HEK293 (cell line): ENCODE data around the gene SULT2B1.

Source experiments
- CTCF ChIA-PET: fragments of 350-600 bp; formaldehyde crosslinking; extraction: SDS; loops from one replicate; lab custom pipeline; 2021; ENCODE audit warnings: antibody characterized with exemption; lab: Yijun Ruan, JAX
- POLR2A ChIA-PET: fragments of 300-600 bp; formaldehyde crosslinking; extraction: SDS; loops from one replicate; lab custom pipeline; 2020; ENCODE audit warnings: antibody characterized with exemption, inconsistent platforms; lab: Yijun Ruan, JAX
- H3K27ac ChIP-seq: fragments of 200-500 bp; sonication (Bioruptor generic); 2 replicates; pipeline ENCODE4 v1.5.1; 2014; ENCODE audit warnings: low read depth, low read length, control low read depth, inconsistent platforms; ENCODE audit errors: extremely low read depth
- H3K36me3 ChIP-seq, 2 experiments: fragments of 200-500 bp in 1 of 2; sonication (Bioruptor generic) in 1 of 2; 1 replicate in 1 of 2; 2 replicates in 1 of 2; pipeline ENCODE4 v1.5.1; 2014 to 2017; ENCODE audit warnings: inconsistent platforms in 2 of 2, low read length in 2 of 2; ENCODE audit not compliant: control insufficient read depth in 2 of 2, insufficient read depth in 1 of 2
- H3K4me1 ChIP-seq: fragments of 200-500 bp; sonication (Bioruptor generic); 2 replicates; pipeline ENCODE4 v1.5.1; 2014; ENCODE audit warnings: mild to moderate bottlenecking, low read length, inconsistent platforms; ENCODE audit not compliant: control insufficient read depth, insufficient read depth
- H3K4me3 ChIP-seq: 2 replicates; pipeline ENCODE4 v1.5.1; 2011; ENCODE audit warnings: low read depth, mild to moderate bottlenecking, control low read depth, low read length, moderate library complexity
- H3K9me3 ChIP-seq: fragments of 200-500 bp; sonication (Bioruptor generic); 2 replicates; pipeline ENCODE4 v1.5.1; 2014; ENCODE audit warnings: low read depth, low read length, inconsistent platforms; ENCODE audit not compliant: control insufficient read depth, insufficient read depth
- BCL11A ChIP-seq: fragments of 450-650 bp; formaldehyde crosslinking; IDR thresholded peaks from 2 replicates; pipeline ENCODE4 v1.5.1; 2016; ENCODE audit warnings: low read depth, missing biosample characterization, missing genetic modification characterization
- GFI1B ChIP-seq: fragments of 450-650 bp; formaldehyde crosslinking; IDR thresholded peaks from 2 replicates; pipeline ENCODE4 v1.5.1; 2016; ENCODE audit warnings: missing biosample characterization, missing genetic modification characterization
- KLF9 ChIP-seq: fragments of 450-650 bp; formaldehyde crosslinking; IDR thresholded peaks from 2 replicates; pipeline ENCODE4 v1.5.1; 2016; ENCODE audit warnings: missing biosample characterization, missing genetic modification characterization, low read depth
- MYNN ChIP-seq: fragments of 450-650 bp; formaldehyde crosslinking; IDR thresholded peaks from 2 replicates; pipeline ENCODE4 v1.5.1; 2016; ENCODE audit warnings: missing biosample characterization, missing genetic modification characterization, borderline replicate concordance
- PRDM6 ChIP-seq: fragments of 450-650 bp; formaldehyde crosslinking; IDR thresholded peaks from 2 replicates; pipeline ENCODE4 v1.5.1; 2017; ENCODE audit warnings: missing biosample characterization, missing genetic modification characterization
- SP3 ChIP-seq: fragments of 450-650 bp; formaldehyde crosslinking; IDR thresholded peaks from 2 replicates; pipeline ENCODE4 v1.5.1; 2016; ENCODE audit warnings: missing biosample characterization, missing genetic modification characterization
- SP7 ChIP-seq: fragments of 450-650 bp; formaldehyde crosslinking; IDR thresholded peaks from 2 replicates; pipeline ENCODE4 v1.5.1; 2016; ENCODE audit warnings: missing biosample characterization, missing genetic modification characterization
- ZBTB48 ChIP-seq: fragments of 450-650 bp; formaldehyde crosslinking; IDR thresholded peaks from 2 replicates; pipeline ENCODE4 v1.5.1; 2016; ENCODE audit warnings: missing biosample characterization, missing genetic modification characterization
- ZFHX2 ChIP-seq: fragments of 450-650 bp; formaldehyde crosslinking; conservative IDR thresholded peaks from 2 replicates; pipeline ENCODE4 v1.5.1; 2016; ENCODE audit warnings: missing biosample characterization, missing genetic modification characterization
- ZNF16 ChIP-seq: fragments of 450-650 bp; formaldehyde crosslinking; IDR thresholded peaks from 2 replicates; pipeline ENCODE4 v1.5.1; 2016; ENCODE audit warnings: low read depth, missing biosample characterization, missing genetic modification characterization
- ZNF169 ChIP-seq: fragments of 450-650 bp; formaldehyde crosslinking; IDR thresholded peaks from 2 replicates; pipeline ENCODE4 v1.5.1; 2016; ENCODE audit warnings: missing biosample characterization, missing genetic modification characterization
- ZNF175 ChIP-seq: fragments of 450-650 bp; formaldehyde crosslinking; IDR thresholded peaks from 2 replicates; pipeline ENCODE4 v1.5.1; 2016; ENCODE audit warnings: missing biosample characterization, missing genetic modification characterization
- ZNF2 ChIP-seq: fragments of 450-650 bp; formaldehyde crosslinking; IDR thresholded peaks from 2 replicates; pipeline ENCODE4 v1.5.1; 2016; ENCODE audit warnings: missing biosample characterization, missing genetic modification characterization
- ZNF214 ChIP-seq: fragments of 450-650 bp; formaldehyde crosslinking; IDR thresholded peaks from 2 replicates; pipeline ENCODE4 v1.5.1; 2017; ENCODE audit warnings: missing biosample characterization, mild to moderate bottlenecking, missing genetic modification characterization, borderline replicate concordance
- ZNF239 ChIP-seq: fragments of 450-650 bp; formaldehyde crosslinking; IDR thresholded peaks from 2 replicates; pipeline ENCODE4 v1.5.1; 2016; ENCODE audit warnings: missing biosample characterization, missing genetic modification characterization
- ZNF248 ChIP-seq: fragments of 450-650 bp; formaldehyde crosslinking; IDR thresholded peaks from 2 replicates; pipeline ENCODE4 v1.5.1; 2017; ENCODE audit warnings: missing biosample characterization, missing genetic modification characterization
- ZNF280D ChIP-seq: fragments of 450-650 bp; formaldehyde crosslinking; IDR thresholded peaks from 2 replicates; pipeline ENCODE4 v1.5.1; 2016; ENCODE audit warnings: missing biosample characterization, missing genetic modification characterization
- ZNF324 ChIP-seq: fragments of 450-650 bp; formaldehyde crosslinking; IDR thresholded peaks from 2 replicates; pipeline ENCODE4 v1.5.1; 2016; ENCODE audit warnings: missing biosample characterization, missing genetic modification characterization
- ZNF335 ChIP-seq: fragments of 450-650 bp; formaldehyde crosslinking; conservative IDR thresholded peaks from 2 replicates; pipeline ENCODE4 v1.5.1; 2016; ENCODE audit warnings: missing biosample characterization, missing genetic modification characterization
- ZNF510 ChIP-seq: fragments of 450-650 bp; formaldehyde crosslinking; IDR thresholded peaks from 2 replicates; pipeline ENCODE4 v1.5.1; 2018; ENCODE audit warnings: mild to moderate bottlenecking, missing genetic modification characterization, missing biosample characterization; ENCODE audit not compliant: insufficient replicate concordance
- ZNF530 ChIP-seq: fragments of 450-650 bp; formaldehyde crosslinking; IDR thresholded peaks from 2 replicates; pipeline ENCODE4 v1.5.1; 2016; ENCODE audit warnings: low read depth, missing biosample characterization, missing genetic modification characterization
- ZNF600 ChIP-seq: fragments of 450-650 bp; formaldehyde crosslinking; IDR thresholded peaks from 2 replicates; pipeline ENCODE4 v1.5.1; 2016; ENCODE audit warnings: missing biosample characterization, missing genetic modification characterization
- ZNF623 ChIP-seq: fragments of 450-650 bp; formaldehyde crosslinking; IDR thresholded peaks from 2 replicates; pipeline ENCODE4 v1.5.1; 2016; ENCODE audit warnings: missing biosample characterization, missing genetic modification characterization
- ZNF626 ChIP-seq: fragments of 450-650 bp; sonication (Bioruptor Pico); formaldehyde crosslinking; IDR thresholded peaks from 2 replicates; pipeline ENCODE4 v1.5.1; 2018; ENCODE audit warnings: missing biosample characterization, missing genetic modification characterization, inconsistent platforms
- ZNF629 ChIP-seq: fragments of 450-650 bp; formaldehyde crosslinking; IDR thresholded peaks from 2 replicates; pipeline ENCODE4 v1.5.1; 2017; ENCODE audit warnings: missing biosample characterization, missing genetic modification characterization
- ZNF677 ChIP-seq: fragments of 450-650 bp; IDR thresholded peaks from 2 replicates; pipeline ENCODE4 v1.5.0; 2018; ENCODE audit warnings: missing biosample characterization, mild to moderate bottlenecking, missing genetic modification characterization, moderate library complexity
- ZNF777 ChIP-seq: fragments of 450-650 bp; formaldehyde crosslinking; IDR thresholded peaks from 2 replicates; pipeline ENCODE4 v1.5.1; 2017; ENCODE audit warnings: missing biosample characterization, missing genetic modification characterization, borderline replicate concordance
- ZNF785 ChIP-seq: fragments of 450-650 bp; formaldehyde crosslinking; IDR thresholded peaks from 2 replicates; pipeline ENCODE4 v1.5.1; 2016; ENCODE audit warnings: missing biosample characterization, missing genetic modification characterization
- ZNF791 ChIP-seq: fragments of 450-650 bp; formaldehyde crosslinking; IDR thresholded peaks from 2 replicates; pipeline ENCODE4 v1.5.1; 2016; ENCODE audit warnings: missing biosample characterization, missing genetic modification characterization
- ZXDB ChIP-seq: fragments of 450-650 bp; formaldehyde crosslinking; IDR thresholded peaks from 2 replicates; pipeline ENCODE4 v1.5.1; 2016; ENCODE audit warnings: missing biosample characterization, missing genetic modification characterization
- TF ChIP-seq, protein P1 (sequence below): fragments of 450-650 bp; formaldehyde crosslinking; IDR thresholded peaks from 2 replicates; pipeline ENCODE4 v1.5.1; 2016; ENCODE audit warnings: missing biosample characterization, missing genetic modification characterization

Gene SULT2B1

DNA sequence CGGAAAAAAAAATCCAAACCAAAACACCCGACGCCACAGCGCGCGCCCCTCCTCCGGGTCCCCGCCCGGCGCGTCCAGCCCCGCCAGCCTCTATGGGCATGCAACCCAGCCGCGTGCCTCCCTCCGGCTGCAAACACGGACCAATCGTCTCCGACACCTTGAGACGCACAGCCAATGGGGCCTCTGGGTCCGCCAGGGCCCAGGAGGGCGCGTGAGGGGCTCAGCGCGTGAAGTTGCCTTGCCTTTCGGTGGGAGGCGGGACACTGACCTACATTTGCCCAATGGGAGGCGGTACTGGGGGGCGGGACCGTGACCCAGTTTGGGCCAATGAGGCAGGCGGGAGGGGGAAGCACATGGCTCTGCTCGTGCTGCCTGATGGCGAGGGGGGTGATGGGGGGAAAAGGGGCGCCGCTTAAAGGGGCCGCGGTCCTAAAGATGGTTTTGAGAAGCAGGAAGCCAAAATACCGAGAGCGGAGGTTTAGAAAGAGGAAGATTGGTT, 85.5 kb downstream of the SULT2B1 start (continued):
- TF ChIP-seq PRDM6 (tag by site-specific recombination) (no peak), ZNF530 (no peak), ZNF324 (no peak)

DNA sequence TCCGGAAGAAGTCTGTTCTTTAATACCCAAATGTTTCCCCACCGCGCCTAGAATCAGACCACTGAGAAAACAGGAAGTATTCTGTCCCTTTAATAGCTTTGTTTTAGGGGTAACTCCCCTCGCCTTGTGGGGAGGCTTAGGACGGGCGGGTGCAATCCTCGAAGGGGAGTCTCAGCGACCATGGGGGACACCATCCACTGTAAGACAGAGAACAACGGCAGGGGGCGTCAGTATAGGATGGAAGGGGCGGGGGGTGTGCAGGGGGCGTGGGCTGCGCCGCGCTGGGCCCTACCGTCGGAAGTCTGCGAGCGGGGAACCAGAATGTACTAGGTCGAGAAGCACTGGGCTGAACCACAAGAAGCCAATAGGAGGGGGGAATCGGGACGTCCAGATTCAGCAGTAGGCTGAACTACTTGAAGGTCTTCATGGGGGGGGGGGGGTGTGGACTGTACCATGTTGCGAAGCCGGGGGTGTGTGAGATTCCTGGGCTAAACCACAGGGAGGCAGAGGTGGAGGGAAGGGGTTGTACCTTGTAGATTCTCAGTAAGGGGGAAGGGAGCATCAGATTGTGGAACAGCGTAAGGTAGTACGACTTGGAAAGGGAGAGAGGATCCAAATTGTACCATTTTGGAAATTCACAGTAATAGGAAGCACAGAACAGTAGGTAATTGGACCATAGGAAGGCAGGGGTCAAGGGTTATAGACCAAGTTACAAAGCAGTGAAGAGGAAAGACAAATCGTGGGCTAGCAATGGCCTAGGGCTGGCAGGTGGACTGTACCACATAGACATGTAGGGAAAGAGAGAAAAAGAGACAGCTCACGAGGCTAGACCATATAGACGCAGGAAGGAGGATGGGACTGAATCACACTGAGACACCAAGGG, 86.2 kb downstream of the SULT2B1 start:
- CTCF ChIA-PET = interaction anchor here (0.6 to 0.9 kb wide), 7 partner anchors 8 to 424 kb away, joined by 3 to 4 read pairs (median 3); no protein-coding TSS in a partner anchor
- Histone ChIP-seq H3K9me3 (no peaks in the 10 kb centered on the region), H3K4me1 (peaks cover 23% of the 10 kb centered on the region), H3K36me3 (peaks cover 0 to 2% of the 10 kb centered on the region in 2 experiments; a peak in 1 of 3 replicates), H3K4me3 (peak overlapping the region; percentile 42), H3K27ac (peak overlapping the region; percentile 85)
- POLR2A ChIA-PET = interaction anchor here (1.3 to 2.7 kb wide), 2 partner anchors 8 to 19 kb away, joined by 6 to 22 read pairs; partner anchors contain the start of genes CA11, RPL18 and SPHK2
- TF ChIP-seq KLF9 (tag by site-specific recombination) = peak; percentile 86
- no peak for TF ChIP-seq ZNF214
- no peak for TF ChIP-seq ZNF677 (tag by site-specific recombination)
- TF ChIP-seq ZNF239 (tag by site-specific recombination) = no peak
- TF ChIP-seq ZNF335 (tag by site-specific recombination) = peak; percentile 55
- no peak; the same call in 1 of the 2 replicates for TF ChIP-seq ZNF791 (tag by site-specific recombination)
- TF ChIP-seq ZXDB (tag by site-specific recombination) = 0 out of 2 replicates have a peak, but pooled peaks have one; percentile 40
- TF ChIP-seq, protein P1, sequence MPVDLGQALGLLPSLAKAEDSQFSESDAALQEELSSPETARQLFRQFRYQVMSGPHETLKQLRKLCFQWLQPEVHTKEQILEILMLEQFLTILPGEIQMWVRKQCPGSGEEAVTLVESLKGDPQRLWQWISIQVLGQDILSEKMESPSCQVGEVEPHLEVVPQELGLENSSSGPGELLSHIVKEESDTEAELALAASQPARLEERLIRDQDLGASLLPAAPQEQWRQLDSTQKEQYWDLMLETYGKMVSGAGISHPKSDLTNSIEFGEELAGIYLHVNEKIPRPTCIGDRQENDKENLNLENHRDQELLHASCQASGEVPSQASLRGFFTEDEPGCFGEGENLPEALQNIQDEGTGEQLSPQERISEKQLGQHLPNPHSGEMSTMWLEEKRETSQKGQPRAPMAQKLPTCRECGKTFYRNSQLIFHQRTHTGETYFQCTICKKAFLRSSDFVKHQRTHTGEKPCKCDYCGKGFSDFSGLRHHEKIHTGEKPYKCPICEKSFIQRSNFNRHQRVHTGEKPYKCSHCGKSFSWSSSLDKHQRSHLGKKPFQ (tag by site-specific recombination) = no peak
- no peak for TF ChIP-seq ZNF629 (tag by site-specific recombination)
- no peak for TF ChIP-seq ZNF175 (tag by site-specific recombination)
- TF ChIP-seq ZFHX2 (tag by site-specific recombination) = peak; percentile 26
- no peak for TF ChIP-seq MYNN (tag by site-specific recombination)
- TF ChIP-seq ZNF169 = peak; percentile 52; the same call in 1 of the 2 replicates
- no peak for TF ChIP-seq ZNF785
- no peak for TF ChIP-seq ZNF623 (tag by site-specific recombination)
- 0 out of 2 replicates have a peak, but pooled peaks have one; percentile 14 for TF ChIP-seq GFI1B (tag by site-specific recombination)
- no peak for TF ChIP-seq SP3 (tag by site-specific recombination)
- TF ChIP-seq ZNF280D (tag by site-specific recombination) = 0 out of 2 replicates have a peak, but pooled peaks have one; percentile 7
- TF ChIP-seq ZNF16 (tag by site-specific recombination) = no peak
- TF ChIP-seq ZNF600 (tag by site-specific recombination) = no peak
- TF ChIP-seq ZNF777 = peak; percentile 92
- peak; percentile 59; the same call in 1 of the 2 replicates for TF ChIP-seq ZNF2 (tag by site-specific recombination)
- TF ChIP-seq ZNF626 (tag by site-specific recombination) = no peak
- peak; percentile 53; the same call in 1 of the 2 replicates for TF ChIP-seq SP7
- no peak for TF ChIP-seq ZNF510 (tag by site-specific recombination)
- peak; percentile 50; the same call in 1 of the 2 replicates for TF ChIP-seq BCL11A (tag by site-specific recombination)
- peak; percentile 64; the same call in 1 of the 2 replicates for TF ChIP-seq ZBTB48 (tag by site-specific recombination)
- no peak for TF ChIP-seq ZNF248 (tag by site-specific recombination)
